ENCODE results near the gene ITGA7. TPM values are rescaled to one million over a fixed set of nuclear protein-coding genes. Genes with fewer than 3 reads are reported as not detected.

The ITGA7 gene
- total RNA-seq, 1 donor from 2014 or later, result 25.1 TPM

- no peak for DNase-seq (ENCODE audit: low spot score, unreplicated experiment)
- Mint-ChIP-seq H3K9me3 (ENCODE audit: low read depth) (no peaks in the 10 kb centered on the region), H3K27ac (peak overlapping the region; percentile 92), H3K4me1 (ENCODE audit: low read depth) (peaks cover 44% of the 10 kb centered on the region), H3K27me3 (peaks cover 4% of the 10 kb centered on the region), H3K4me3 (ENCODE audit: low read depth) (peak overlapping the region; percentile 95), H3K36me3 (ENCODE audit: insufficient read depth) (peaks cover 16% of the 10 kb centered on the region)
- TF ChIP-seq CTCF (IDR thresholded peaks at IDR 0.05; ENCODE audit: unreplicated experiment), result no peak
These were observed 38.6 kb upstream of the ITGA7 start for GRCh38 chr12:55746174-55746912.

GRCh38 chr12:55745361-55746173 lies 37.9 kb upstream of the ITGA7 start:
- Mint-ChIP-seq H3K4me1 (ENCODE audit: low read depth) (peaks cover 44% of the 10 kb centered on the region), H3K4me3 (ENCODE audit: low read depth) (peak overlapping the region; percentile 95), H3K36me3 (ENCODE audit: insufficient read depth) (peaks cover 16% of the 10 kb centered on the region), H3K9me3 (ENCODE audit: low read depth) (no peaks in the 10 kb centered on the region), H3K27me3 (peaks cover 4% of the 10 kb centered on the region), H3K27ac (peak overlapping the region; percentile 96)
- peak; percentile 34 for TF ChIP-seq CTCF (IDR thresholded peaks at IDR 0.05; ENCODE audit: unreplicated experiment)
- peak; percentile 62 for DNase-seq (ENCODE audit: low spot score, unreplicated experiment)

DNA sequence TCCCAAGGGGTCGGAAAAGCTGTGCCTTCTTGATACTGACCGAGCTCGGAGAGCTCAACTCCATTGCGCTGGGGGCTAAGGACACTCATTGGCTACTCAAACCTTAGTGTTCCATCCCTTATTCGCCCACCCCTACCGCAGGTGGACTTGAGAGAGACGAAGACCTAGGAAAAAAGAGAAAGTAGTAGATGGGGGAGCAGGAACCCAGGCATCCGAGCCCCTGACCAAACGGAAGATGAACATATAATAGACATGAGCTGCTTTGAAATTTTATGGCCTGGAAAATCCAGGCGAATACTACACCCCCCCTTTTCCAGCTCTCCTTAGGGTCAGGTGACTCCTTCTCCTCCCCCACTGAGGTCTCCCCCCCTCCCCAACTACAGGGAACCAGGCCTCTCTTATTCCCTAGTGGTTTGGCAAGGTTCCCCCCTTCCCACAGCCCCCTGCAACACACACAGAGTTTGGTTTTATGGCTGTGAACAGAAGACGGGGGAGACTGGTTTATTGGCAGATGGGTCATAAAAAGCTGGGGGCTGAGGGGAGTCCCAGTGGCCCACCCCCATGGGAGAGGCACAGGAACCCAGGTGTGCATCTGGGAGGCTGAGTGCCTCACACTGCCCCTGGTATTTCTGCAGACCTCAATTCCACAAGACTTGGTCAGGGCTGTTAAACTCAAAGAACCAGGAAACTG lies 36.8 kb upstream of the ITGA7 start:
- peak overlapping the region; percentile 96 for H3K27ac Mint-ChIP-seq
- no peak for TF ChIP-seq CTCF (IDR thresholded peaks at IDR 0.05; ENCODE audit: unreplicated experiment)

DNA sequence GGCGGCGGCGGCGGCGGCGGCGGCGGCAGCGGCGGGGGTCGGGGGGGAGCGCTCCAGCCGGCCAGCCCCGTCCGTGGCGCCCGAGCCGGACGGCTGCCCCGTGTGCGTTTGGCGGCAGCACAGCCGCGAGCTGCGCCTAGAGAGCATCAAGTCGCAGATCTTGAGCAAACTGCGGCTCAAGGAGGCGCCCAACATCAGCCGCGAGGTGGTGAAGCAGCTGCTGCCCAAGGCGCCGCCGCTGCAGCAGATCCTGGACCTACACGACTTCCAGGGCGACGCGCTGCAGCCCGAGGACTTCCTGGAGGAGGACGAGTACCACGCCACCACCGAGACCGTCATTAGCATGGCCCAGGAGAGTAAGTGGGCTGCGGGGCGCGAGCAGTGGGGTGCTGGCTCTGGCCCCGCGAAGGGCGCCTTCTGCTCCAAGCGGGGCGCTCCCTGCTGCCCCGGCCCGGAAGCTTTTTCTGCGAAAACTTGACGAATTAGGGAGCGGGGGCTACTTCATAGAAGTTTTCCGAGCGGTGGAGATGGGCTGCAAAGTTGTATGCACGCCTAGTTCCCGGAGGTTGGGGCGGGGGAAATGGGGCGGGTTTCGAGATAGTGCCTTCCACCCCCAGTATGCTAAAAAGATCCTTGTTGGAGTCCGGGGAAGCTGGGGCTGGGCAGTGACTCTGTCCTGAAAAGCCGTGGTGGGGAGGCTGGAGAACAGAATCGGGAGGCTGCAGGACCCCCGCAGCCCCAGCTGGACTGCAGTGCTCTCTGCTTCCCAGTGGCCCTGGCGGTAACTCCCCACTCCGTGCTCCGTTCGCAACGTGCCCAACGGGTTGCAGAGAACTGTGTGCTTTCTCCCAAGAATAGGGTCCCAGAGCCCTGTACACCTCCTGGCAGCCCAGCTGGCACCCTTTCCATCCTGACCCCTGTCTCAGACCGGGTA lies 36.0 kb upstream of the ITGA7 start:
- no peak for TF ChIP-seq CTCF (IDR thresholded peaks at IDR 0.05; ENCODE audit: unreplicated experiment)
- H3K4me3 Mint-ChIP-seq (ENCODE audit: low read depth), result peak overlapping the region; percentile 95
- peaks cover 4% of the 10 kb centered on the region for H3K27me3 Mint-ChIP-seq
- H3K36me3 Mint-ChIP-seq (ENCODE audit: insufficient read depth), result peaks cover 6% of the 10 kb centered on the region
- no peaks in the 10 kb centered on the region for H3K9me3 Mint-ChIP-seq (ENCODE audit: low read depth)
- H3K27ac Mint-ChIP-seq, result peak overlapping the region; percentile 96
- H3K4me1 Mint-ChIP-seq (ENCODE audit: low read depth), result peaks cover 44% of the 10 kb centered on the region
- peak; percentile 29 for DNase-seq (ENCODE audit: low spot score, unreplicated experiment)

More for the DNA sequence above, 36.8 kb upstream of the ITGA7 start:
- Mint-ChIP-seq H3K4me3 (ENCODE audit: low read depth) (peak overlapping the region; percentile 95), H3K27me3 (peaks cover 4% of the 10 kb centered on the region), H3K9me3 (ENCODE audit: low read depth) (no peaks in the 10 kb centered on the region), H3K36me3 (ENCODE audit: insufficient read depth) (peaks cover 13% of the 10 kb centered on the region), H3K4me1 (ENCODE audit: low read depth) (peaks cover 44% of the 10 kb centered on the region)
- DNase-seq (ENCODE audit: low spot score, unreplicated experiment), result no peak

Measured in progenitor cell of endocrine pancreas (in vitro differentiated cells).